Thyroid gland (tissue), 4 donors: ENCODE measurements around the gene GYS1. TPM values are rescaled to one million over a fixed set of nuclear protein-coding genes. Genes with fewer than 3 reads are reported as not detected.
"Not testable (repeated sequence)": the region's sequence is repeated elsewhere in the genome, so short reads cannot be mapped to it uniquely, and the experiment has no call there.

Experiments
- DNase-seq, 2 donors: peaks; one replicate each; pipeline ENCODE4 v3.0.0-alpha.2; 2019
- H3K27ac ChIP-seq, 3 donors: fragments of 200-600 bp; sonication (generic); 1 replicate in 2 of 3; 2 replicates in 1 of 3; pipeline ENCODE4 v1.5.1; 2016 to 2019; ENCODE audit warnings: mild to moderate bottlenecking in 1 of 3, moderate library complexity in 1 of 3
- H3K27me3 ChIP-seq: fragments of 200-600 bp; sonication (generic); one replicate; pipeline ENCODE4 v1.5.1; 2019
- H3K36me3 ChIP-seq, 2 donors: fragments of 200-600 bp; sonication (generic); one replicate each; pipeline ENCODE4 v1.5.1; 2016 to 2019
- H3K4me1 ChIP-seq, 2 donors: fragments of 200-600 bp; sonication (generic); one replicate each; pipeline ENCODE4 v1.5.1; 2017 to 2019
- H3K4me3 ChIP-seq, 3 donors: fragments of 200-600 bp; sonication (generic); replicated peaks in 1 of 3; 1 replicate in 2 of 3; 2 replicates in 1 of 3; pipeline ENCODE4 v1.5.1; 2016; ENCODE audit warnings: mild to moderate bottlenecking in 1 of 3
- H3K9me3 ChIP-seq: fragments of 200-600 bp; sonication (generic); one replicate; pipeline ENCODE4 v1.5.1; 2017
- POLR2A ChIP-seq, 2 donors: fragments of 450-650 bp; IDR thresholded peaks; one replicate each; pipeline ENCODE4 v1.6.1; 2017; ENCODE audit warnings: antibody characterized with exemption in 2 of 2, mild to moderate bottlenecking in 2 of 2, moderate library complexity in 1 of 2
- WGBS, 2 donors: methylation state at CpG; one replicate each; pipeline ENCODE4 v1.1.5; 2017; 5-methylcytosine and 5-hydroxymethylcytosine counted together
- intact Hi-C: fragments of 100-400 bp; cut with DNase I; formaldehyde crosslinking; loops from one replicate; pipeline ENCODE4 v1.15.1; 2023
- total RNA-seq, 4 donors: library from RNA; depleted of rRNA; stranded (reverse); fragments of >200 nt; gene quantifications; one replicate each; pipeline ENCODE4 v1.2.3, GENCODE V29; 2016
- TF ChIP-seq, protein P1 (sequence below), 6 experiments: fragments of 200-600 bp in 3 of 6; fragments of 450-650 bp in 3 of 6; sonication (generic) in 3 of 6; IDR thresholded peaks; one replicate each; pipeline ENCODE4 v1.5.1; 2016 to 2019; ENCODE audit warnings: antibody characterized with exemption in 6 of 6, mild to moderate bottlenecking in 2 of 6, inconsistent platforms in 1 of 6, moderate library complexity in 1 of 6

The GYS1 gene
- total RNA-seq, 4 donors from 2014 or later, result 17.9 to 33.2 (median 23.9) TPM

DNA sequence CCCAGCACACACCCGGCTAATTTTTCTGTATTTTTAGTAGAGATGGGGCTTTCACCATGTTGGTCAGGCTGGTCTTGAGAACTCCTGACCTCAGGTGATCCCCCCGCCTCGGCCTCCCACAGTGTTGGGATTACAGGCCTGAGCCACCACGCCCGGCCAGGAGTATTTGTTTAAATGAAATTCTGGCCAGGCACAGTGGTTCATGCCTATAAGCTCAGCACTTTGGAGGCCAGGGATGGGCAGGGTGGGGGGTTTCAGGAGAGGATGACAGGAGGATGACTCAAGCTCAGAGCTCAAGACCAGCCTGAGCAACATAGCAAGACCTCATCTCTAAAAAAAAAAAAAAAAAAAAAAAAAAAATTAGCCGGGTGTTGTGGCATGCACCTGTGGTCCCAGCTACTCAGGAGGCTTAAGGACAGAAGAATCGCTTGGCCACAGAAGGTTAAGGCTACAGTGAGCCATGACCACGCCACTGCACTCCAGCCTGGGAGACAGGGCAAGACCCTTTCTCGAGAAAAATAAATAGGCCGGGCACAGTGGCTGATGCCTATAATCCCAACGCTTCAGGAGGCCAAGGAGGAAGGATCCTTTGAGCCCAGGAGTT is 67.8 kb downstream of the GYS1 start:
- no peaks in the 10 kb centered on the region for H3K4me1 ChIP-seq
- no peaks in the 10 kb centered on the region for H3K27me3 ChIP-seq
- no peaks in the 10 kb centered on the region for H3K9me3 ChIP-seq
- H3K36me3 ChIP-seq, result peaks cover 12 to 18% of the 10 kb centered on the region in 2 donors
- no peak overlapping the region for H3K27ac ChIP-seq
- no peak overlapping the region for H3K4me3 ChIP-seq
- TF ChIP-seq, protein P1, sequence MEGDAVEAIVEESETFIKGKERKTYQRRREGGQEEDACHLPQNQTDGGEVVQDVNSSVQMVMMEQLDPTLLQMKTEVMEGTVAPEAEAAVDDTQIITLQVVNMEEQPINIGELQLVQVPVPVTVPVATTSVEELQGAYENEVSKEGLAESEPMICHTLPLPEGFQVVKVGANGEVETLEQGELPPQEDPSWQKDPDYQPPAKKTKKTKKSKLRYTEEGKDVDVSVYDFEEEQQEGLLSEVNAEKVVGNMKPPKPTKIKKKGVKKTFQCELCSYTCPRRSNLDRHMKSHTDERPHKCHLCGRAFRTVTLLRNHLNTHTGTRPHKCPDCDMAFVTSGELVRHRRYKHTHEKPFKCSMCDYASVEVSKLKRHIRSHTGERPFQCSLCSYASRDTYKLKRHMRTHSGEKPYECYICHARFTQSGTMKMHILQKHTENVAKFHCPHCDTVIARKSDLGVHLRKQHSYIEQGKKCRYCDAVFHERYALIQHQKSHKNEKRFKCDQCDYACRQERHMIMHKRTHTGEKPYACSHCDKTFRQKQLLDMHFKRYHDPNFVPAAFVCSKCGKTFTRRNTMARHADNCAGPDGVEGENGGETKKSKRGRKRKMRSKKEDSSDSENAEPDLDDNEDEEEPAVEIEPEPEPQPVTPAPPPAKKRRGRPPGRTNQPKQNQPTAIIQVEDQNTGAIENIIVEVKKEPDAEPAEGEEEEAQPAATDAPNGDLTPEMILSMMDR (IDR thresholded peaks at IDR 0.05), result no peak
- no peak for TF ChIP-seq POLR2A (IDR thresholded peaks at IDR 0.05)
- 81 to 85% methylated on average over 11 of the region's 11 CpGs for WGBS, 2 donors
- intact Hi-C loops, result no loop called here
- DNase-seq, result no peak

DNA sequence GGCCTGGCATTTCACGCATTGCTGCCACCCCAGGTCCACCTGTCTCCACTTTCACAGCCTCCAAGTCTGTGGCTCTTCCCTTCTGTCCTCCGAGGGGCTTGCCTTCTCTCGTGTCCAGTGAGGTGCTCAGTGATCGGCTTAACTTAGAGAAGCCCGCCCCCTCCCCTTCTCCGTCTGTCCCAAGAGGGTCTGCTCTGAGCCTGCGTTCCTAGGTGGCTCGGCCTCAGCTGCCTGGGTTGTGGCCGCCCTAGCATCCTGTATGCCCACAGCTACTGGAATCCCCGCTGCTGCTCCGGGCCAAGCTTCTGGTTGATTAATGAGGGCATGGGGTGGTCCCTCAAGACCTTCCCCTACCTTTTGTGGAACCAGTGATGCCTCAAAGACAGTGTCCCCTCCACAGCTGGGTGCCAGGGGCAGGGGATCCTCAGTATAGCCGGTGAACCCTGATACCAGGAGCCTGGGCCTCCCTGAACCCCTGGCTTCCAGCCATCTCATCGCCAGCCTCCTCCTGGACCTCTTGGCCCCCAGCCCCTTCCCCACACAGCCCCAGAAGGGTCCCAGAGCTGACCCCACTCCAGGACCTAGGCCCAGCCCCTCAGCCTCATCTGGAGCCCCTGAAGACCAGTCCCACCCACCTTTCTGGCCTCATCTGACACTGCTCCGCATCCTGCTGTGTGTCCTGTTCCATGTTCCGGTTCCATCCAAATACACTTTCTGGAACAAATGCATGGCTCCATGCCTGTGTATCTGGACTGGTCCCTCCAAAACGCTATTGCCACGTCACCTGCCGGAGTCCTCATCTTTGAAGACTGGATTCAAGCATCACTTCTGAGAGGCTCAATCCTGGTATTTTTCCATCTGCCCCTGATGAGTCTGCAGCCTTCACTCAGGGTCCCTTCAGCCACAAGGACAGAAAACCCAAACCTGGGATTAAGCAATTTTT is 70.3 kb downstream of the GYS1 start:
- Histone ChIP-seq H3K27ac (no peak overlapping the region), H3K4me1 (no peaks in the 10 kb centered on the region), H3K36me3 (peaks cover 28 to 32% of the 10 kb centered on the region in 2 donors), H3K9me3 (no peaks in the 10 kb centered on the region), H3K4me3 (no peak overlapping the region), H3K27me3 (no peaks in the 10 kb centered on the region)
- DNase-seq, result no peak
- TF ChIP-seq, protein P1 (IDR thresholded peaks at IDR 0.05), result no peak
- no peak for TF ChIP-seq POLR2A (IDR thresholded peaks at IDR 0.05)
- 85 to 87% methylated on average over 13 to 18 of the region's 18 CpGs for WGBS, 2 donors
- intact Hi-C loops, result no loop called here

DNA sequence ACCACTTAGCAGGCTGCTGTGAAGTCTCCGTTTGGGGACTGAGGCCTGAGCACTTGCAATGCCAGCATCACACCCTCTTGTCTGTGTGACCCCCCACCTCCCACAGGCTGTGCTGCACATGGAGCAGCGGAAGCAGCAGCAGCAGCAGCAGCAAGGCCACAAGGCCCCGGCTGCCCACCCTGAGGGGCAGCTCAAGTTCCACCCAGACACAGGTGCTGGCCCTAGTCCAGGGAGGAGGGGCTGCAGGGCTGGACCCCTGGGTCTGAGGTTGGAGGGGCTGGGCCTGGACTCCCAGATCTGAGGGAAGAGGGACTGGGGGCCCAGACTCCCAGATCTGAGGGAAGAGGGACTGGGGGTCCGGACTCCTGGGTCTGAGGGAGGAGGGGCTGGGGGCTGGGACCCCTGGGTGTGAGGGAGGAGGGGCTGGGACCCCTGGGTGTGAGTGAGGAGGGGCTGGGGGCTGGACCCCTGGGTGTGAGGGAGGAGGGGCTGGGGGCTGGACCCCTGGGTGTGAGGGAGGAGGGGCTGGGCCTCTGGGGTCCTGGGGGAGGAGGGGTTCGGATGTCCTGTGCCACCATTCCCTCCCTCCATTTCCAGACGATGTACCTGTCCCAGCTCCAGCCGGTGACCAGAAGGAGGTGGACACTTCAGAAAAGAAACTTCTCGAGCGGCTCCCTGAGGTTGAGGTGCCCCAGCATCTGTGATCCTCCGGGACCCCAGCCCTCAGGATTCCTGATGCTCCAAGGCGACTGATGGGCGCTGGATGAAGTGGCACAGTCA is 71.2 kb downstream of the GYS1 start:
- peaks cover 28 to 33% of the 10 kb centered on the region in 2 donors for H3K36me3 ChIP-seq
- 81 to 91% methylated on average over 8 to 11 of the region's 12 CpGs for WGBS, 2 donors
- TF ChIP-seq, protein P1 (IDR thresholded peaks at IDR 0.05), result no peak
- TF ChIP-seq POLR2A (IDR thresholded peaks at IDR 0.05), result no peak
- no peaks in the 10 kb centered on the region for H3K4me1 ChIP-seq
- DNase-seq, result no peak
- no peaks in the 10 kb centered on the region for H3K27me3 ChIP-seq
- intact Hi-C loops, result no loop called here
- no peaks in the 10 kb centered on the region for H3K9me3 ChIP-seq
- no peak overlapping the region for H3K27ac ChIP-seq
- H3K4me3 ChIP-seq, result no peak overlapping the region

DNA sequence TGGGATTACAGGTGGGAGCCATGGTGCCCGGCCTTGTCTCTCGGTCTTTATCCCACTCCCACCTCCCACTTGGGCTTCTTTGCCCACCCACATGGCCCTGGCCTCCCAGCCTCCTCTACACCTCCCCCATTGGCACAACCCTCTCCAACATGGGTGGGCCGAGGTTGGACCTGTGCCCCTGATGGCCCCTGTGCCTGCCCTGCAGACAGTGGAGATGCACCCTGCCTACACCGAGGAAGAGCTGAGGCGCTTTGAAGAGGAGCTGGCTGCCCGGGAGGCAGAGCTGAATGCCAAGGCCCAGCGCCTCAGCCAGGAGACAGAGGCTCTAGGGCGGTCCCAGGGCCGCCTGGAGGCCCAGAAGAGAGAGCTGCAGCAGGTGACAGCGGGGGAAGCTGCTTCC is 72.2 kb downstream of the GYS1 start:
- no peaks in the 10 kb centered on the region for H3K4me1 ChIP-seq
- H3K4me3 ChIP-seq, result no peak overlapping the region
- H3K36me3 ChIP-seq, result peaks cover 34 to 41% of the 10 kb centered on the region in 2 donors
- no peak overlapping the region for H3K27ac ChIP-seq
- intact Hi-C loops, result no loop called here
- WGBS, 2 donors, result 71 to 82% methylated on average over 4 to 9 of the region's 10 CpGs
- DNase-seq, result no peak
- H3K9me3 ChIP-seq, result no peaks in the 10 kb centered on the region
- H3K27me3 ChIP-seq, result no peaks in the 10 kb centered on the region
- TF ChIP-seq POLR2A (IDR thresholded peaks at IDR 0.05), result no peak
- TF ChIP-seq, protein P1 (IDR thresholded peaks at IDR 0.05), result no peak

DNA sequence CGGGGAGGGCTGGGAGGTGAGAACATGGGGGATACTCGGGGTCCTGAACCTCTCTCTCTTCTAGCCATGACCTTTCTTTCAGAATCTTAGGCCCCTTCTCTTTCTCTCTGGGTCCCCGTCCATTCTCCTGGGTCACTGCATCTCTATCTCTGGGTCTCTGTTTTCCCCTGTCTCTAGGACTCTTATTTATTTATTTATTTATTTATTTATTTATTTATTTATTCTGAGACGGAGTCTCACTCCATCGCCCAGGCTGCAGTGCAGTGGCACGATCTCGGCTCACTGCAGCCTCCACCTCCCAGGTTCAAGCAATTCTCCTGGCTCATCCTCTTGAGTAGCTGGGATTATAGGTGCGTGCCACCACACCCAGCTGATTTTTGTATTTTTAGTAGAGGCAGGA is 73.8 kb downstream of the GYS1 start:
- H3K4me3 ChIP-seq, H3K4me1 ChIP-seq, H3K27ac ChIP-seq, DNase-seq, intact Hi-C loops, H3K27me3 ChIP-seq, H3K9me3 ChIP-seq: not testable (repeated sequence)
- peaks cover 49 to 54% of the 10 kb centered on the region in 2 donors for H3K36me3 ChIP-seq
- WGBS, 2 donors, result 94% methylated on average over 8 of the region's 8 CpGs
